IMR-90 (cell line): Measurements from ENCODE around the gene NEK5. TPM values are rescaled to one million over a fixed set of nuclear protein-coding genes. Genes with fewer than 3 reads are reported as not detected.
"Not testable (repeated sequence)": the region's sequence is repeated elsewhere in the genome, so short reads cannot be mapped to it uniquely, and the experiment has no call there.

Experiments used
- ATAC-seq: fragments of 200-7000 bp; cut with Tn5 transposase; 2 replicates; pipeline ENCODE4 v1.9.1; 2020; ENCODE audit warnings: low read depth, mild to moderate bottlenecking, moderate library complexity
- BruUV-seq: library from RNA; stranded (reverse); fragments of 400-500 nt; replicated peaks from 2 replicates; lab custom pipeline; 2021; lab: Mats Ljungman, UMichigan
- CTCF ChIA-PET: fragments of 300-600 bp; formaldehyde crosslinking; extraction: SDS; loops from one replicate; lab custom pipeline; 2021; ENCODE audit warnings: antibody characterized with exemption; lab: Yijun Ruan, JAX
- POLR2A ChIA-PET: fragments of 300-600 bp; sonication (Branson Sonifier 250); formaldehyde crosslinking; loops from one replicate; lab custom pipeline; 2022; ENCODE audit warnings: antibody characterized with exemption; ENCODE audit not compliant: unreplicated experiment; lab: Charles Lee
- DNase-seq: peaks from one replicate; pipeline ENCODE4 v3.0.0; 2013
- H2AFZ ChIP-seq: replicated peaks from 2 replicates; pipeline ENCODE3; 2013; ENCODE audit warnings: low read length, mild to moderate bottlenecking; ENCODE audit not compliant: poor library complexity
- H2AK5ac ChIP-seq: 2 replicates; pipeline ENCODE4 v1.6.1; 2013; ENCODE audit warnings: low read depth, low read length, inconsistent platforms
- H2AK9ac ChIP-seq: replicated peaks from 2 replicates; pipeline ENCODE3; 2013; ENCODE audit warnings: mild to moderate bottlenecking, low read depth, low read length, moderate library complexity; ENCODE audit not compliant: poor library complexity
- H2BK120ac ChIP-seq: 2 replicates; pipeline ENCODE4 v1.6.1; 2013; ENCODE audit warnings: low read depth, low read length, inconsistent platforms
- H2BK15ac ChIP-seq: 3 replicates; pipeline ENCODE4 v1.6.1; 2013; ENCODE audit warnings: low read depth, low read length, inconsistent platforms
- H2BK20ac ChIP-seq: 2 replicates; pipeline ENCODE4 v1.6.1; 2013; ENCODE audit warnings: low read depth, mild to moderate bottlenecking, inconsistent platforms, low read length, moderate library complexity
- H2BK5ac ChIP-seq: 2 replicates; pipeline ENCODE4 v1.6.1; 2013; ENCODE audit warnings: mild to moderate bottlenecking, low read depth, low read length, inconsistent platforms; ENCODE audit not compliant: poor library complexity, severe bottlenecking
- H3K14ac ChIP-seq: replicated peaks from 2 replicates; pipeline ENCODE4 v1.6.1; 2013; ENCODE audit warnings: low read depth, low read length, inconsistent platforms
- H3K18ac ChIP-seq: 2 replicates; pipeline ENCODE4 v1.6.1; 2013; ENCODE audit warnings: low read depth, low read length, control low read depth
- H3K23ac ChIP-seq: 2 replicates; pipeline ENCODE4 v1.6.1; 2013; ENCODE audit warnings: low read depth, low read length, inconsistent platforms
- H3K27ac ChIP-seq: 2 replicates; pipeline ENCODE4 v1.5.1; 2013; ENCODE audit warnings: mild to moderate bottlenecking, control low read depth, low read length; ENCODE audit not compliant: insufficient read depth
- H3K27me3 ChIP-seq: 2 replicates; pipeline ENCODE4 v1.6.1; 2013; ENCODE audit warnings: low read length; ENCODE audit not compliant: control insufficient read depth, insufficient read depth
- H3K36me3 ChIP-seq: 2 replicates; pipeline ENCODE4 v1.6.1; 2013; ENCODE audit warnings: low read length, mixed read lengths; ENCODE audit not compliant: control insufficient read depth, insufficient read depth
- H3K4ac ChIP-seq: 2 replicates; pipeline ENCODE4 v1.6.1; 2013; ENCODE audit warnings: low read depth, low read length, inconsistent platforms
- H3K4me1 ChIP-seq: 2 replicates; pipeline ENCODE4 v1.6.1; 2013; ENCODE audit warnings: low read length, mixed read lengths; ENCODE audit not compliant: control insufficient read depth, insufficient read depth
- H3K4me2 ChIP-seq: 2 replicates; pipeline ENCODE4 v1.6.1; 2013; ENCODE audit warnings: low read depth, mild to moderate bottlenecking, control low read depth, low read length, moderate library complexity
- H3K4me3 ChIP-seq: 2 replicates; pipeline ENCODE4 v1.5.1; 2013; ENCODE audit warnings: low read depth, mild to moderate bottlenecking, control low read depth, low read length, moderate library complexity; ENCODE audit not compliant: insufficient read depth
- H3K56ac ChIP-seq: 2 replicates; pipeline ENCODE4 v1.6.1; 2013; ENCODE audit warnings: low read length, inconsistent platforms; ENCODE audit not compliant: insufficient read depth; ENCODE audit errors: extremely low read depth
- H3K79me1 ChIP-seq, 2 experiments: 2 replicates each; pipeline ENCODE4 v1.6.1; 2013; ENCODE audit warnings: low read length in 2 of 2, inconsistent platforms in 1 of 2, low read depth in 1 of 2
- H3K9ac ChIP-seq: 2 replicates; pipeline ENCODE4 v1.6.1; 2013; ENCODE audit warnings: low read depth, low read length, control low read depth
- H3K9me1 ChIP-seq: 2 replicates; pipeline ENCODE4 v1.6.1; 2013; ENCODE audit warnings: low read length, inconsistent platforms; ENCODE audit not compliant: insufficient read depth
- H3K9me3 ChIP-seq: 2 replicates; pipeline ENCODE4 v1.6.1; 2013; ENCODE audit warnings: low read length; ENCODE audit not compliant: control insufficient read depth, insufficient read depth
- H4K20me1 ChIP-seq: 2 replicates; pipeline ENCODE4 v1.6.1; 2013; ENCODE audit warnings: low read length, inconsistent platforms; ENCODE audit not compliant: insufficient read depth
- H4K5ac ChIP-seq: 2 replicates; pipeline ENCODE4 v1.6.1; 2013; ENCODE audit warnings: mild to moderate bottlenecking, low read depth, low read length, control low read depth
- H4K8ac ChIP-seq, 2 experiments: 2 replicates each; pipeline ENCODE4 v1.6.1; 2013; ENCODE audit warnings: low read depth in 2 of 2, low read length in 2 of 2, control low read depth in 1 of 2, inconsistent platforms in 1 of 2
- H4K91ac ChIP-seq: 2 replicates; pipeline ENCODE4 v1.6.1; 2013; ENCODE audit warnings: low read depth, low read length, inconsistent platforms; ENCODE audit not compliant: insufficient read depth
- BHLHE40 ChIP-seq: fragments of 150-350 bp; IDR thresholded peaks from 2 replicates; pipeline ENCODE4 v1.6.1; 2016; ENCODE audit warnings: mild to moderate bottlenecking, low read depth, low read length
- CEBPB ChIP-seq: IDR thresholded peaks from 2 replicates; pipeline ENCODE4 v1.6.1; 2012; ENCODE audit warnings: low read depth, low read length, improper control_type of control experiment
- CHD1 ChIP-seq: IDR thresholded peaks from 2 replicates; pipeline ENCODE4 v1.6.1; 2012; ENCODE audit warnings: low read depth, low read length, improper control_type of control experiment
- FOS ChIP-seq: fragments of 150-350 bp; IDR thresholded peaks from 2 replicates; pipeline ENCODE4 v1.6.1; 2016; ENCODE audit warnings: low read depth, low read length
- MAZ ChIP-seq: IDR thresholded peaks from 2 replicates; pipeline ENCODE4 v1.6.1; 2012; ENCODE audit warnings: low read depth, mild to moderate bottlenecking, low read length, improper control_type of control experiment, moderate library complexity, borderline replicate concordance
- NFE2L2 ChIP-seq: fragments of 150-350 bp; IDR thresholded peaks from 2 replicates; pipeline ENCODE4 v1.6.1; 2016; ENCODE audit warnings: low read depth, mild to moderate bottlenecking, low read length
- RFX5 ChIP-seq: IDR thresholded peaks from 2 replicates; pipeline ENCODE4 v1.8.0; 2012; ENCODE audit warnings: low read depth, mild to moderate bottlenecking, low read length, moderate library complexity
- SMC3 ChIP-seq: fragments of 150-350 bp; IDR thresholded peaks from 2 replicates; pipeline ENCODE4 v1.6.1; 2016; ENCODE audit warnings: low read depth, mild to moderate bottlenecking, antibody characterized with exemption, low read length, moderate library complexity
- WGBS, 2 experiments: methylation state at CpG; one replicate each; pipeline versions ENCODE4 v1.1.5 to v1.1.7; 2013; ENCODE audit warnings: missing lambda C conversion rate in 2 of 2; ENCODE audit not compliant: insufficient read length in 1 of 2; ENCODE audit errors: extremely low coverage in 2 of 2; 5-methylcytosine and 5-hydroxymethylcytosine counted together
- dilution Hi-C: fragments of 300-500 bp; cut with HindIII; formaldehyde crosslinking; loops from one replicate; pipeline ENCODE4 v1.14.3; 2018; ENCODE audit warnings: low sequenced_read_pairs; ENCODE audit not compliant: unreplicated experiment
- in situ Hi-C: fragments of 300-500 bp; cut with MboI; formaldehyde crosslinking; loops from 3 replicates; pipeline ENCODE4 v1.14.3; 2019; ENCODE audit warnings: low sequenced_read_pairs, inconsistent platforms, mixed read lengths
- intact Hi-C: fragments of 100-400 bp; cut with micrococcal nuclease; formaldehyde crosslinking; loops from 2 replicates; pipeline ENCODE4 v1.10.0; 2022
- polyA plus RNA-seq, 3 experiments: library from polyadenylated mRNA; depleted of rRNA; stranded (reverse); fragments of >200 nt; gene quantifications; 2 replicates each; pipeline ENCODE4 v1.2.3, GENCODE V29; 2012; ENCODE audit warnings: low replicate concordance in 1 of 3
- total RNA-seq: library from RNA; depleted of rRNA; stranded (reverse); fragments of >200 nt; gene quantifications from 2 replicates; pipeline ENCODE4 v1.2.3, GENCODE V29; 2012
- TF ChIP-seq, protein P1 (sequence below): fragments of 150-350 bp; IDR thresholded peaks from 2 replicates; pipeline ENCODE4 v1.6.1; 2017; ENCODE audit warnings: mild to moderate bottlenecking, antibody characterized with exemption, low read length, low read depth

The NEK5 gene
- total and polyA plus RNA-seq, 2 of the 4 experiments (the other 2 are of a cell fraction): not detected

DNA sequence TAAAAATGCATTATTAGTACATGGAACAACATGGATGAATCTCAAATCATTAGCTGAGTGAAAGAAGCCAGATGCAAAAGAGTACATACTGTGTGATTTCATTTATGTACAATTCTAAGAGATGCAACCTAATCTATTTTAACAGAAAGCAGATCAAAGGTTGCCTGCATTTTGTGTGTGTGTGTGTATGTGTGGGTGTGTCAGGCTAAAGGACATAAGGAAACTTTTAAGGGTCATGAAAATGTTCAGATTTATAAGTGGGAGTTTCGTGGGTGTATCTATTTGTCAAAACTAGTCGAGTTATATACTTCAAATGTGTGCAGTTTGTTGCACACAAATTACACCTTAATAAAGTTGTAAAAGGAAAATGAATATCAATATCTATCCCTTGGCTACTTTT lies 48.4 kb upstream of the NEK5 start:
- no TSS peak for BruUV-seq
- POLR2A ChIA-PET: no interaction called here
- no peaks in the 10 kb centered on the region for H3K9me1 ChIP-seq
- DNase-seq (no peak), ATAC-seq (no peak)
- H4K5ac ChIP-seq: no peak overlapping the region
- no peak overlapping the region for H2BK20ac ChIP-seq
- CTCF ChIA-PET: no interaction called here
- H3K9me3 ChIP-seq: no peaks in the 10 kb centered on the region
- no peak overlapping the region for H3K9ac ChIP-seq
- no peaks in the 10 kb centered on the region for H3K27me3 ChIP-seq
- no peak overlapping the region for H2AFZ ChIP-seq
- in situ Hi-C loops: loop anchor here (25.0 kb wide), 1 partner anchor 460 kb away; the partner anchor contains the start of gene HNRNPA1L2
- H4K20me1 ChIP-seq: no peaks in the 10 kb centered on the region
- dilution Hi-C loops: no loop called here
- H3K14ac ChIP-seq: no peak overlapping the region
- H4K8ac ChIP-seq: no peak overlapping the region
- TF ChIP-seq CHD1 (no peak), BHLHE40 (no peak), MAZ (no peak), NFE2L2 (no peak), CEBPB (no peak), SMC3 (no peak), FOS (no peak), RFX5 (no peak)
- TF ChIP-seq, protein P1, sequence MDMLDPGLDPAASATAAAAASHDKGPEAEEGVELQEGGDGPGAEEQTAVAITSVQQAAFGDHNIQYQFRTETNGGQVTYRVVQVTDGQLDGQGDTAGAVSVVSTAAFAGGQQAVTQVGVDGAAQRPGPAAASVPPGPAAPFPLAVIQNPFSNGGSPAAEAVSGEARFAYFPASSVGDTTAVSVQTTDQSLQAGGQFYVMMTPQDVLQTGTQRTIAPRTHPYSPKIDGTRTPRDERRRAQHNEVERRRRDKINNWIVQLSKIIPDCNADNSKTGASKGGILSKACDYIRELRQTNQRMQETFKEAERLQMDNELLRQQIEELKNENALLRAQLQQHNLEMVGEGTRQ: no peak
- H2AK5ac ChIP-seq: no peak overlapping the region
- no peak overlapping the region for H3K27ac ChIP-seq
- H2AK9ac ChIP-seq: no peak overlapping the region
- intact Hi-C loops: no loop called here
- no CpG with 5 or more reads among the region's 2 CpGs for WGBS, 2 experiments
- H3K79me1 ChIP-seq: no peaks in the 10 kb centered on the region
- no peak overlapping the region for H2BK5ac ChIP-seq
- peaks cover 17% of the 10 kb centered on the region for H3K36me3 ChIP-seq
- H3K56ac ChIP-seq: no peak overlapping the region
- no peaks in the 10 kb centered on the region for H3K4me1 ChIP-seq
- no peak overlapping the region for H2BK15ac ChIP-seq
- H3K4ac ChIP-seq: no peak overlapping the region
- no peak overlapping the region for H3K4me3 ChIP-seq
- no peak overlapping the region for H3K23ac ChIP-seq
- no peak overlapping the region for H4K91ac ChIP-seq
- H3K18ac ChIP-seq: no peak overlapping the region
- H2BK120ac ChIP-seq: no peak overlapping the region
- H3K4me2 ChIP-seq: no peak overlapping the region

DNA sequence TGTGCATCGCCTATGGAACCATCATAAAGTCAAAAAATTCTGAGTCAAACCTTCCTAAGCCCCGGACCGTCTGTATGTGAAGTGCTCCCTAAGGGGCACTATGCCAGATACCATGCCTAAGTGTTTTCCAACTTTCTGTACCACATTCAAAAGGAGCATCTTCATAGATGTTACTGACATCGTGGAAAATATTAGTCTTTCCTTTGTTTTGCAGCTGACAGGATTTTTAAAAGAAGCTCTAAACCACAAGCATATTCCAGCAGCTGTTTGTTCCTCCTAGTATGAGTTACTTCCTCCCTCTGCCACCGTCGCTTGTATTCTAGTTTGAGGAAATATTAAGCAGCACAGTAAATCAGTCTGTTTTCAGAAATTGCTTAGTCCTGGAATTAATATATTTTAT lies 45.1 kb upstream of the NEK5 start:
- in situ Hi-C loops, H2BK120ac ChIP-seq, intact Hi-C loops, dilution Hi-C loops, H4K8ac ChIP-seq, H3K27ac ChIP-seq, H3K9me3 ChIP-seq, H2BK15ac ChIP-seq, H4K20me1 ChIP-seq, H3K79me1 ChIP-seq, H3K4me2 ChIP-seq, H3K9ac ChIP-seq, H4K91ac ChIP-seq, H3K4me1 ChIP-seq, CTCF ChIA-PET, BruUV-seq, DNase-seq, H3K27me3 ChIP-seq, H4K5ac ChIP-seq, POLR2A ChIA-PET, H2BK5ac ChIP-seq, H3K4me3 ChIP-seq, ATAC-seq, H2BK20ac ChIP-seq, H2AK5ac ChIP-seq, H3K4ac ChIP-seq, H3K56ac ChIP-seq, H2AK9ac ChIP-seq, H2AFZ ChIP-seq, H3K23ac ChIP-seq, H3K14ac ChIP-seq, H3K18ac ChIP-seq, H3K9me1 ChIP-seq: not testable (repeated sequence)
- WGBS, 2 experiments: 100% methylated on average over 1 of the region's 6 CpGs; no CpG with 5 or more reads in 1 of the 2 experiments
- H3K36me3 ChIP-seq: peaks cover 14% of the 10 kb centered on the region
